ENCODE data around the gene GKN2. TPM values are rescaled to one million over a fixed set of nuclear protein-coding genes. Genes with fewer than 3 reads are reported as not detected.

GKN2 gene
- total and polyA plus RNA-seq, 2 donors (not counting 1 experiment from before 2014, with no cell fraction given): not detected

- H3K4me2 ChIP-seq (replicated peaks; ENCODE audit: low read depth, low read length, poor library complexity, severe bottlenecking): no peak overlapping the region
- Mint-ChIP-seq H3K27me3 (peaks cover 31% of the 10 kb centered on the region), H3K27ac (no peak overlapping the region), H3K4me1 (no peaks in the 10 kb centered on the region), H3K4me3 (no peak overlapping the region), H3K9me3 (ENCODE audit: insufficient read depth) (no peaks in the 10 kb centered on the region)
- peaks cover 0 to 5% (median 1%) of the 10 kb centered on the region in 4 experiments for H3K27me3 ChIP-seq (replicated peaks in 1 of 4; ENCODE audit: control extremely low read depth in 1 of 4, control insufficient read depth in 3 of 4, insufficient read depth in 4 of 4, low read length in 3 of 4)
- no peak overlapping the region for H2AFZ ChIP-seq (ENCODE audit: insufficient read depth, low read depth, low read length, poor library complexity, severe bottlenecking)
- no peaks in the 10 kb centered on the region for H3K4me1 ChIP-seq (ENCODE audit: control insufficient read depth in 2 of 2, insufficient read depth in 2 of 2, low read length in 2 of 2)
- no peak for ATAC-seq (ENCODE audit: low read depth)
- ChIA-PET POLR2A (no interaction called here), CTCF (interaction anchor here (1.2 kb wide), 1 partner anchor 12 kb away, joined by 5 read pairs; no protein-coding TSS in a partner anchor)
- no peak for DNase-seq
- H3K4me3 ChIP-seq (ENCODE audit: control extremely low read depth in 1 of 5, extremely low read depth in 1 of 5, insufficient read depth in 1 of 5, low read depth in 2 of 5, low read length in 4 of 5): no peak overlapping the region
- intact Hi-C loops (cut with micrococcal nuclease): no loop called here
- no peaks in the 10 kb centered on the region for H4K20me1 ChIP-seq (ENCODE audit: control insufficient read depth, insufficient read depth, low read length, poor library complexity, severe bottlenecking)
- no peak overlapping the region for H3K9ac ChIP-seq (ENCODE audit: low read length)
- H3K9me3 ChIP-seq (ENCODE audit: control extremely low read depth in 1 of 3, control insufficient read depth in 2 of 3, insufficient read depth in 1 of 3, low read length in 2 of 3): peaks cover 0 to 5% (median 0%) of the 10 kb centered on the region in 3 donors
- no peaks in the 10 kb centered on the region for H3K79me2 ChIP-seq (ENCODE audit: control insufficient read depth, insufficient read depth, low read length)
- WGBS (ENCODE audit: insufficient coverage): 100% methylated on average over 1 of the region's 1 CpG
- no peak overlapping the region for H3K27ac ChIP-seq (ENCODE audit: low read length in 2 of 2)
- TF ChIP-seq EZH2 (IDR thresholded peaks at IDR 0.05; ENCODE audit: borderline replicate concordance, insufficient read depth, low read depth, low read length, poor library complexity, severe bottlenecking) (no peak), CTCF (IDR thresholded peaks at IDR 0.05) (no peak)
- no peaks in the 10 kb centered on the region for H3K36me3 ChIP-seq (replicated peaks in 1 of 2; ENCODE audit: control extremely low read depth in 1 of 2, control insufficient read depth in 1 of 2, extremely low read depth in 1 of 2, insufficient read depth in 2 of 2, low read length in 1 of 2)
These were observed 15.8 kb downstream of the GKN2 start for GRCh38 chr2:68936889-68937288.

GRCh38 chr2:68936427-68936826 is 16.3 kb downstream of the GKN2 start:
- Mint-ChIP-seq H3K27me3 (peaks cover 26% of the 10 kb centered on the region), H3K9me3 (ENCODE audit: insufficient read depth) (peaks cover 3% of the 10 kb centered on the region), H3K27ac (no peak overlapping the region), H3K4me3 (no peak overlapping the region), H3K4me1 (no peaks in the 10 kb centered on the region)
- Histone ChIP-seq H3K4me3 (ENCODE audit: control extremely low read depth in 1 of 5, extremely low read depth in 1 of 5, insufficient read depth in 1 of 5, low read depth in 2 of 5, low read length in 4 of 5) (no peak overlapping the region), H2AFZ (ENCODE audit: insufficient read depth, low read depth, low read length, poor library complexity, severe bottlenecking) (no peak overlapping the region), H3K9me3 (ENCODE audit: control extremely low read depth in 1 of 3, control insufficient read depth in 2 of 3, insufficient read depth in 1 of 3, low read length in 2 of 3) (peaks cover 0 to 5% (median 0%) of the 10 kb centered on the region in 3 donors), H3K27ac (ENCODE audit: low read length in 2 of 2) (no peak overlapping the region), H3K27me3 (replicated peaks in 1 of 4; ENCODE audit: control extremely low read depth in 1 of 4, control insufficient read depth in 3 of 4, insufficient read depth in 4 of 4, low read length in 3 of 4) (peaks cover 0 to 5% (median 0%) of the 10 kb centered on the region in 4 experiments), H3K4me1 (ENCODE audit: control insufficient read depth in 2 of 2, insufficient read depth in 2 of 2, low read length in 2 of 2) (no peaks in the 10 kb centered on the region), H3K79me2 (ENCODE audit: control insufficient read depth, insufficient read depth, low read length) (no peaks in the 10 kb centered on the region), H3K36me3 (replicated peaks in 1 of 2; ENCODE audit: control extremely low read depth in 1 of 2, control insufficient read depth in 1 of 2, extremely low read depth in 1 of 2, insufficient read depth in 2 of 2, low read length in 1 of 2) (no peaks in the 10 kb centered on the region), H4K20me1 (ENCODE audit: control insufficient read depth, insufficient read depth, low read length, poor library complexity, severe bottlenecking) (no peaks in the 10 kb centered on the region), H3K4me2 (replicated peaks; ENCODE audit: low read depth, low read length, poor library complexity, severe bottlenecking) (no peak overlapping the region), H3K9ac (ENCODE audit: low read length) (no peak overlapping the region)
- no peak for DNase-seq
- TF ChIP-seq EZH2 (IDR thresholded peaks at IDR 0.05; ENCODE audit: borderline replicate concordance, insufficient read depth, low read depth, low read length, poor library complexity, severe bottlenecking) (no peak), CTCF (IDR thresholded peaks at IDR 0.05) (no peak)
- ChIA-PET POLR2A (no interaction called here), CTCF (no interaction called here)
- intact Hi-C loops (cut with micrococcal nuclease): no loop called here
- WGBS (ENCODE audit: insufficient coverage): no CpG with 5 or more reads among the region's 2 CpGs
- ATAC-seq (ENCODE audit: low read depth): no peak

All from B cell (primary cell).